Measurements from ENCODE around the gene IQGAP3. TPM values are rescaled to one million over a fixed set of nuclear protein-coding genes. Genes with fewer than 3 reads are reported as not detected.

The IQGAP3 gene
- total RNA-seq, 8 experiments from 2014 or later: 0.20 to 11.6 (median 1.5) TPM

GRCh38 chr1:156601892-156602291 is 29.5 kb upstream of the IQGAP3 start:
- Histone ChIP-seq H3K4me3 (peak overlapping the region; percentile 53 to 97 (median 71)), H3K4me1 (replicated peaks in 1 of 2) (peaks cover 9 to 14% of the 10 kb centered on the region in 2 donors), H3K27ac (peak overlapping the region; percentile 43 to 70)
- ATAC-seq (replicated peaks in 6 of 8): peak in 7 of 8 experiments; percentile 3 to 26 (median 10)
- in situ Hi-C loops (cut with MboI; ENCODE audit: low pct_unique_long_range_greater_than_20kb in 2 of 9, low sequenced_read_pairs in 9 of 9, unreplicated experiment in 9 of 9): loop anchor here in 4 of 9 experiments (10.0 to 25.0 kb wide), 3 partner anchors 147 to 215 kb away; no protein-coding TSS in a partner anchor
- WGBS, 10 experiments: 35 to 100% (median 79%) methylated on average over 1 to 11 of the region's 12 CpGs; no CpG with 5 or more reads in 2 of the 10 experiments

GRCh38 chr1:156601122-156601830 is 28.9 kb upstream of the IQGAP3 start, which contains the start of gene GPATCH4:
Gene GPATCH4 (minus strand): TSS chr1:156601479.
- in situ Hi-C loops (cut with MboI; ENCODE audit: low pct_unique_long_range_greater_than_20kb in 2 of 9, low sequenced_read_pairs in 9 of 9, unreplicated experiment in 9 of 9): loop anchor here in 4 of 9 experiments (10.0 to 25.0 kb wide), 3 partner anchors 146 to 214 kb away; no protein-coding TSS in a partner anchor
- Histone ChIP-seq H3K4me1 (replicated peaks in 1 of 2) (peaks cover 9 to 14% of the 10 kb centered on the region in 2 donors), H3K27ac (peak within 1 kb of the TSS; percentile 43 to 70), H3K4me3 (peak within 1 kb of the TSS; percentile 53 to 97 (median 71))
- ATAC-seq (replicated peaks in 6 of 8): peak; percentile 86 to 94 (median 92)
- WGBS, 10 experiments: 0 to 4% (median 0%) methylated on average over 1 to 35 of the region's 35 CpGs; no CpG with 5 or more reads in 1 of the 10 experiments

- in situ Hi-C loops (cut with MboI; ENCODE audit: low pct_unique_long_range_greater_than_20kb in 2 of 9, low sequenced_read_pairs in 9 of 9, unreplicated experiment in 9 of 9): loop anchor here in 4 of 9 experiments (10.0 to 25.0 kb wide), 3 partner anchors 146 to 213 kb away; no protein-coding TSS in a partner anchor
- peak overlapping the region; percentile 53 to 97 (median 71) for H3K4me3 ChIP-seq
These were observed 28.4 kb upstream of the IQGAP3 start for GRCh38 chr1:156600733-156601121.

GRCh38 chr1:156599811-156600210 is 27.4 kb upstream of the IQGAP3 start:
- H3K4me1 ChIP-seq (replicated peaks in 1 of 2): peaks cover 9 to 14% of the 10 kb centered on the region in 2 donors

More at GRCh38 chr1:156600733-156601121, 28.4 kb upstream of the IQGAP3 start:
- 0 to 11% (median 0%) methylated on average over 2 to 13 of the region's 13 CpGs; no CpG with 5 or more reads in 1 of the 10 experiments for WGBS, 10 experiments
- Histone ChIP-seq H3K27ac (peak overlapping the region in 1 of 2 donors; percentile 70), H3K4me1 (replicated peaks in 1 of 2) (peaks cover 9 to 14% of the 10 kb centered on the region in 2 donors)
- ATAC-seq (replicated peaks in 6 of 8): peak in 3 of 8 experiments; percentile 14 to 16 (median 15)

GRCh38 chr1:156598731-156599432 is 26.5 kb upstream of the IQGAP3 start:
- Histone ChIP-seq H3K4me3 (no peak overlapping the region), H3K4me1 (replicated peaks in 1 of 2) (peaks cover 17 to 23% of the 10 kb centered on the region in 2 donors), H3K27ac (no peak overlapping the region)
- in situ Hi-C loops (cut with MboI; ENCODE audit: low pct_unique_long_range_greater_than_20kb in 2 of 9, low sequenced_read_pairs in 9 of 9, unreplicated experiment in 9 of 9): no loop called here
- 88 to 100% (median 100%) methylated on average over 1 to 4 of the region's 4 CpGs for WGBS, 10 experiments
- no peak for ATAC-seq (replicated peaks in 6 of 8)

More at GRCh38 chr1:156599811-156600210, 27.4 kb upstream of the IQGAP3 start:
- no peak overlapping the region for H3K4me3 ChIP-seq
- no peak for ATAC-seq (replicated peaks in 6 of 8)
- in situ Hi-C loops (cut with MboI; ENCODE audit: low pct_unique_long_range_greater_than_20kb in 2 of 9, low sequenced_read_pairs in 9 of 9, unreplicated experiment in 9 of 9): loop anchor here in 4 of 9 experiments (10.0 to 25.0 kb wide), 3 partner anchors 145 to 213 kb away; no protein-coding TSS in a partner anchor
- H3K27ac ChIP-seq: no peak overlapping the region
- WGBS, 10 experiments: 0 to 100% (median 88%) methylated on average over 1 to 3 of the region's 3 CpGs; no CpG with 5 or more reads in 2 of the 10 experiments

- ATAC-seq (replicated peaks in 6 of 8): no peak
- in situ Hi-C loops (cut with MboI; ENCODE audit: low pct_unique_long_range_greater_than_20kb in 2 of 9, low sequenced_read_pairs in 9 of 9, unreplicated experiment in 9 of 9): no loop called here
- no peak overlapping the region for H3K4me3 ChIP-seq
- no peak overlapping the region for H3K27ac ChIP-seq
- WGBS, 10 experiments: 86 to 100% (median 99%) methylated on average over 1 to 5 of the region's 5 CpGs; no CpG with 5 or more reads in 4 of the 10 experiments
- peaks cover 17 to 26% of the 10 kb centered on the region in 2 donors for H3K4me1 ChIP-seq (replicated peaks in 1 of 2)
These were observed 25.8 kb upstream of the IQGAP3 start for GRCh38 chr1:156598125-156598524.

- no peak for ATAC-seq (replicated peaks in 6 of 8)
- WGBS, 10 experiments: 71 to 100% (median 94%) methylated on average over 1 to 3 of the region's 3 CpGs; no CpG with 5 or more reads in 5 of the 10 experiments
- in situ Hi-C loops (cut with MboI; ENCODE audit: low pct_unique_long_range_greater_than_20kb in 2 of 9, low sequenced_read_pairs in 9 of 9, unreplicated experiment in 9 of 9): no loop called here
These were observed 24.1 kb upstream of the IQGAP3 start for GRCh38 chr1:156596426-156596825.

GRCh38 chr1:156595016-156595415 is 22.7 kb upstream of the IQGAP3 start:
- Histone ChIP-seq H3K4me1 (replicated peaks in 1 of 2) (peaks cover 20 to 28% of the 10 kb centered on the region in 2 donors), H3K4me3 (no peak overlapping the region), H3K27ac (no peak overlapping the region)
- no peak for ATAC-seq (replicated peaks in 6 of 8)
- WGBS, 10 experiments: 71 to 100% (median 95%) methylated on average over 1 to 2 of the region's 2 CpGs
- in situ Hi-C loops (cut with MboI; ENCODE audit: low pct_unique_long_range_greater_than_20kb in 2 of 9, low sequenced_read_pairs in 9 of 9, unreplicated experiment in 9 of 9): no loop called here

More at GRCh38 chr1:156596426-156596825, 24.1 kb upstream of the IQGAP3 start:
- Histone ChIP-seq H3K4me3 (no peak overlapping the region), H3K27ac (no peak overlapping the region), H3K4me1 (replicated peaks in 1 of 2) (peaks cover 18 to 28% of the 10 kb centered on the region in 2 donors)

GRCh38 chr1:156594190-156594589 is 21.8 kb upstream of the IQGAP3 start:
- in situ Hi-C loops (cut with MboI; ENCODE audit: low pct_unique_long_range_greater_than_20kb in 2 of 9, low sequenced_read_pairs in 9 of 9, unreplicated experiment in 9 of 9): no loop called here

GRCh38 chr1:156593661-156593989 is 21.3 kb upstream of the IQGAP3 start:
- 80 to 100% (median 91%) methylated on average over 1 to 6 of the region's 8 CpGs; no CpG with 5 or more reads in 6 of the 10 experiments for WGBS, 10 experiments
- no peak overlapping the region for H3K27ac ChIP-seq
- no peak overlapping the region for H3K4me3 ChIP-seq
- no peak for ATAC-seq (replicated peaks in 6 of 8)
- peaks cover 20 to 28% of the 10 kb centered on the region in 2 donors for H3K4me1 ChIP-seq (replicated peaks in 1 of 2)
- in situ Hi-C loops (cut with MboI; ENCODE audit: low pct_unique_long_range_greater_than_20kb in 2 of 9, low sequenced_read_pairs in 9 of 9, unreplicated experiment in 9 of 9): no loop called here

More at GRCh38 chr1:156594190-156594589, 21.8 kb upstream of the IQGAP3 start:
- H3K4me3 ChIP-seq: no peak overlapping the region
- peak overlapping the region in 1 of 2 donors; percentile 27 for H3K27ac ChIP-seq
- 37 to 96% (median 58%) methylated on average over 2 to 3 of the region's 3 CpGs; no CpG with 5 or more reads in 2 of the 10 experiments for WGBS, 10 experiments
- ATAC-seq (replicated peaks in 6 of 8): peak in 1 of 8 experiments; percentile 38
- peaks cover 20 to 28% of the 10 kb centered on the region in 2 donors for H3K4me1 ChIP-seq (replicated peaks in 1 of 2)

- H3K4me3 ChIP-seq: no peak overlapping the region
- WGBS, 10 experiments: 72 to 100% (median 92%) methylated on average over 2 to 6 of the region's 8 CpGs; no CpG with 5 or more reads in 4 of the 10 experiments
These were observed 20.7 kb upstream of the IQGAP3 start for GRCh38 chr1:156592910-156593660.

More at GRCh38 chr1:156592910-156593660, 20.7 kb upstream of the IQGAP3 start:
- Histone ChIP-seq H3K4me1 (replicated peaks in 1 of 2) (peaks cover 20 to 28% of the 10 kb centered on the region in 2 donors), H3K27ac (no peak overlapping the region)
- in situ Hi-C loops (cut with MboI; ENCODE audit: low pct_unique_long_range_greater_than_20kb in 2 of 9, low sequenced_read_pairs in 9 of 9, unreplicated experiment in 9 of 9): no loop called here
- ATAC-seq (replicated peaks in 6 of 8): no peak

Data from motor neuron (in vitro differentiated cells).